HL-60 (cell line): ENCODE results near the gene LRMDA.

ENCODE experiments used
- DNase-seq, 2 experiments: peaks; one replicate each; pipeline ENCODE4 v3.0.0-alpha.2; 2010 to 2020; ENCODE audit warnings: low read depth in 1 of 2, low spot score in 1 of 2
- H3K27ac ChIP-seq: fragments of 250-450 bp; sonication (Bioruptor Pico); replicated peaks from 2 replicates; pipeline ENCODE4 v1.5.1; 2020; ENCODE audit warnings: mild to moderate bottlenecking, moderate library complexity
- H3K27me3 ChIP-seq: fragments of 250-450 bp; sonication (Bioruptor Pico); 2 replicates; pipeline ENCODE4 v1.5.1; 2021; ENCODE audit warnings: mild to moderate bottlenecking, moderate library complexity; ENCODE audit not compliant: insufficient read depth, poor library complexity, severe bottlenecking
- H3K4me3 ChIP-seq: replicated peaks from 2 replicates; pipeline ENCODE4 v1.5.1; 2011; ENCODE audit warnings: mild to moderate bottlenecking, control low read depth, low read length; ENCODE audit not compliant: insufficient read depth
- CTCF ChIP-seq: IDR thresholded peaks from one replicate; pipeline ENCODE4 v1.5.1; 2011; ENCODE audit warnings: low read length, control low read depth, inconsistent platforms; ENCODE audit not compliant: insufficient read depth
- GABPA ChIP-seq: IDR thresholded peaks from 2 replicates; pipeline ENCODE4 v1.6.1; 2012; ENCODE audit warnings: low read depth
- POLR2AphosphoS5 ChIP-seq: IDR thresholded peaks from 2 replicates; pipeline ENCODE4 v1.6.1; 2012; ENCODE audit warnings: low read depth
- REST ChIP-seq: IDR thresholded peaks from 2 replicates; pipeline ENCODE4 v1.6.1; 2012; ENCODE audit warnings: low read depth; ENCODE audit not compliant: insufficient replicate concordance
- SPI1 ChIP-seq: IDR thresholded peaks from 2 replicates; pipeline ENCODE4 v1.6.1; 2012; ENCODE audit warnings: low read depth, mild to moderate bottlenecking, borderline replicate concordance

Gene LRMDA

GRCh38 chr10:75443362-75443761 is 11.9 kb downstream of the LRMDA start:
- Histone ChIP-seq H3K4me3 (no peak overlapping the region), H3K27me3 (no peaks in the 10 kb centered on the region), H3K27ac (no peak overlapping the region)
- TF ChIP-seq SPI1: no peak
- no peak for TF ChIP-seq GABPA
- TF ChIP-seq CTCF: no peak
- no peak for TF ChIP-seq POLR2AphosphoS5
- no peak for TF ChIP-seq REST
- no peak for DNase-seq

GRCh38 chr10:75444781-75445386 is 13.5 kb downstream of the LRMDA start:
- DNase-seq: no peak
- Histone ChIP-seq H3K27ac (no peak overlapping the region), H3K27me3 (no peaks in the 10 kb centered on the region), H3K4me3 (no peak overlapping the region)
- TF ChIP-seq REST (no peak), SPI1 (no peak), CTCF (no peak), GABPA (no peak), POLR2AphosphoS5 (no peak)

GRCh38 chr10:75446508-75446907 is 15.1 kb downstream of the LRMDA start:
- Histone ChIP-seq H3K27me3 (no peaks in the 10 kb centered on the region), H3K27ac (no peak overlapping the region), H3K4me3 (no peak overlapping the region)
- no peak for DNase-seq
- TF ChIP-seq REST (no peak), GABPA (no peak), CTCF (no peak), SPI1 (no peak), POLR2AphosphoS5 (no peak)
